EL (cell line): ENCODE measurements around the gene KCNK18.

Experiments used
- DNase-seq: peaks from one replicate; pipeline ENCODE4 v3.0.0-alpha.2; 2016

Gene KCNK18

DNA sequence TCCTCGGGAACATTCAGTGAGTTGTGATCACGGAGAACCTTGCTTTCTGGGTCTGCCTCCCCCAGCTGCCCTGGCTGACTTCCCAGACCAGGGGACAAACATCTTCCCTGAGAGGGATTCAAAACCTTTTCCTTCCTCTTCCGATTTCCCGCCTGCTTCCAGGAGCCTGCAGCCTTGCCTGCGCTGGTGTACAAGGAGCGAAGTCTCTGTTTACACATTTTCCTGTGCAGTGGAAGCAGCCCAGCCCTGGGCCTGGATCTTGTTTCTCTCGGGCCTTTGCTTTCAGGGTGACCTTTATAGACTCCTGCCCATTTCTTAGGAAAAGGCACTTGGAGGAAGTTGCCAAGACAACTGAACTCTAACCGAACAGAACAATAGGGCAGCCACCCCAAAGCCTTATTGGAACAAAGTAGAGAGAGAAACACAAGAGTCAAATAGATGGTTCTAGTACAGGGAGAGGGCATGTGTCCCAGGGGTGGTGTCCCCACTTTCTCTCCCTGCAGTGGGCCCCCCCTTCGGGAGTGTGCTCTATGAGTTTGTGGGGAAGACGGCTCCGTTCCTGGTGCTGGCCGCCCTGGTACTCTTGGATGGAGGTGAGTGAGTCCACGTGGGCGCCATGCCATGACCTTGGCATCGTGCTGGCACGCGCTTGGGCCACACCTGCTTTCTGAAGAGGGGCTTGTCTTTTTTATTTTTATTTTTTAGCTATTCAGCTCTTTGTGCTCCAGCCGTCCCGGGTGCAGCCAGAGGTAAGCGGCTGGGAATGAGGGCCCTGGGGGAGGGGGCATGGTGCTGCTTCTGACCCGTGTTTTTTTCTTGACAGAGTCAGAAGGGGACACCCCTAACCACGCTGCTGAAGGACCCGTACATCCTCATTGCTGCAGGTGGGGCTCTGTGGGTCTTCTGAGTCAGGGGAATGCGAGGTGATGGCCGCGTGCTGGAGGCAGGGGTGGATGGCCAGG lies 57.8 kb downstream of the KCNK18 start:
- DNase-seq = no peak

DNA sequence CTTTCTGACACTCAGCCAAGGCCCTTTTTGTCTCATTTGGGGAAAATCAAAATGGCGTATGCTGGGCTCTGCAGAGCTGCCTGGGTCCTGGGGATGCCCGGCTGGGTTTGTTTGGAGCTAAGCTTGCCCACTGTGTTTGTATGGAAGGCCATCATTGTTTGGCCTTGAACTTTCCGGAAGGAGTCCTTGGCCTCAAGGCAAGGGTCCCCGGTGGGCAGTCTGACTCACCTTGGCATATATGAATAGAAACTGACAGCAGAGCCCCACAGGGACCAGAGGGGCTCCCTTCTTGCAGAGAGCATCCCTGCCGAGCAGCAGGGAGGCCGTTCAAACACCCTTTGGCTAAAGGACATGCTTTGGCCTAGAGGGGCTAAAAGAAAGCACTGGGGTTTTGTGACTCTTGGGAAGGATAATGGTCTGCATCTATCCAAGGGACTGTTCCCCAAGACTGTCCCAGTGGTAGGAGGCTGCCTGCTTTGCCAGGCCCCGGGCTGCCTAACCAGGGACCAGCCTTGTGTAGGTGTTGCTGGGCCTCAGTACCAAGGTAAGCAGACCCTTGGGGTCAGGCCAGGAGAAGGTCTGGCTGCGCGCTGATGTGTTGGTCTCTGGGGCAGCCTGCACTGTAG lies 58.7 kb downstream of the KCNK18 start:
- DNase-seq = no peak

DNA sequence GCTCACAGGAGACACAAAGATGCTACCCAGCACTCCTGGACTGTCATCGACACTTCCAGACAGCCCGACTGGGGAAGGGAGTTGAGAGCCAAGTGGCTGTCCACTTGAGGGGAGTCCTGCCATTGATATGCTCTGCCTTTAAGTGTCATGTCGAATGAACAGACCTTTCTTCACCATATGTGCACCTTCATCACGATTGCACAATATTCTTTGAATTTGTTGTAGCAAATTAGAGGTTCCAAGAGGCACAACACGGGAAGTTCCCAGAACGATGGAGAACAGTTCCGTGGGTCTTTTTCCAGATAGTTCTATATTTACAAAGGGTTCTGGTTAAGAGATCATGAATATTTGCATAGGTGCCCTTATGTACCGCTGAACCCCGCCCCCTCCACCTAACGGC lies 59.6 kb downstream of the KCNK18 start:
- DNase-seq = no peak

DNA sequence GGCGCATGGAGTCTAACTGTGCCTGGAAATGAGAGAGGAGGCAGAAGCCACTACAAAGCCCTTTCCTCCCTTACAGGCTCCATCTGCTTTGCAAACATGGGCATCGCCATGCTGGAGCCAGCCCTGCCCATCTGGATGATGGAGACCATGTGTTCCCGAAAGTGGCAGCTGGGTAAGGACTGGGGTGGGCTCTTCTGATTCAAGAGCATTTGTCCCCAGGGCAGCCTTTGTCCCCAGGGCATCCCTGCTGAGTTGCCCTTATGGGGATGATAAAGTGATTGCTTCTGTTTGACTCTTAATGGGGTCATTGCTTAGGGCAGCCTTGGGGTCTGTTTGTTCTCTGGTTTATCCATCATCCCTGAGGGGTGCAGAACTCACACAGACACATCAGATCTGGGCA lies 60.4 kb downstream of the KCNK18 start:
- no peak for DNase-seq

DNA sequence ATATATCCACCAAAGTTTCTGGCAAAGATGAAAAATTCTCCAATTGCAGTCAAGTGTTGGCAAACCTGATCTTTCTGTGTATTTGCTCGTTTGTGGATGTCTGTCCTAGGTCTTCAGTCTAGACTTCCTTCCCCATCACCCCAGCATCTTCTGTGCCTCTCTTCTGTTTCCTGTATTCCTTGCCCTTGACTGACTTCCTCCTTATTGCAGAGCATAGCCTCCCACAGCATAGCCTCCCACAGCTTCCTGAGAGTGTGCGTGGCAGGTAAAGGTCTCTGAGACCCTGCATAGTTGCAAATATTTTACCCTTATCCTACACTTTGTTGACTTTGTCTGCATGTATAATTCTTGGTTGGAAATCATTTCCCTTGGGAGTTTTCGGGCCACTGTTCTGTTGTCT lies 62.0 kb downstream of the KCNK18 start:
- DNase-seq = no peak
